ENCODE data around the gene PSMA6.

- TF ChIP-seq CTCF (IDR thresholded peaks at IDR 0.05; ENCODE audit: low read length) (no peak), EZH2phosphoT487 (IDR thresholded peaks at IDR 0.05; ENCODE audit: low read length) (no peak)
Measured at GRCh38 chr14:35353409-35354172, 61.4 kb downstream of the PSMA6 start.

All from MM.1S (cell line).